ACC112 (cell line): Measurements from ENCODE around the gene EHBP1.
A peak's percentile ranks its signal among the peaks of the same experiment; 100 is the strongest.

Experiments used
- H2AFZ ChIP-seq: fragments of 200-600 bp; sonication (generic); one replicate; pipeline ENCODE4 v1.6.0; 2017; ENCODE audit warnings: antibody characterized with exemption, low read length; ENCODE audit not compliant: unreplicated experiment
- H3K27ac ChIP-seq: fragments of 200-600 bp; sonication (generic); 2 replicates; pipeline ENCODE4 v1.5.1; 2014; ENCODE audit warnings: low read depth, mild to moderate bottlenecking, antibody characterized with exemption, low read length, moderate library complexity
- H3K27me3 ChIP-seq: fragments of 200-600 bp; sonication (generic); 2 replicates; pipeline ENCODE4 v1.6.1; 2014; ENCODE audit warnings: mild to moderate bottlenecking, antibody characterized with exemption, low read length, moderate library complexity, mixed read lengths; ENCODE audit not compliant: insufficient read depth
- H3K36me3 ChIP-seq: fragments of 200-600 bp; sonication (generic); 2 replicates; pipeline ENCODE4 v1.6.1; 2016; ENCODE audit warnings: mild to moderate bottlenecking, antibody characterized with exemption, low read length, moderate library complexity, mixed read lengths; ENCODE audit not compliant: insufficient read depth
- H3K4me1 ChIP-seq: fragments of 200-600 bp; sonication (generic); one replicate; pipeline ENCODE4 v1.6.1; 2016; ENCODE audit warnings: low read length, mixed read lengths; ENCODE audit not compliant: insufficient read depth, unreplicated experiment, control insufficient read depth
- H3K4me3 ChIP-seq: fragments of 200-600 bp; sonication (generic); 2 replicates; pipeline ENCODE4 v1.5.1; 2014; ENCODE audit warnings: mild to moderate bottlenecking, low read depth, low read length
- H3K79me2 ChIP-seq: fragments of 200-600 bp; sonication (generic); one replicate; pipeline ENCODE4 v1.6.0; 2016; ENCODE audit warnings: low read length; ENCODE audit not compliant: control insufficient read depth, unreplicated experiment, insufficient read depth

Gene EHBP1

GRCh38 chr2:62665446-62665845 lies 40.1 kb upstream of the EHBP1 start:
- no peak overlapping the region for H2AFZ ChIP-seq
- H3K79me2 ChIP-seq = no peaks in the 10 kb centered on the region
- H3K4me1 ChIP-seq = peaks cover 49% of the 10 kb centered on the region
- H3K27me3 ChIP-seq = no peaks in the 10 kb centered on the region
- H3K4me3 ChIP-seq = no peak overlapping the region
- no peaks in the 10 kb centered on the region for H3K36me3 ChIP-seq
- H3K27ac ChIP-seq = peak overlapping the region; percentile 61; the same call in 1 of the 2 replicates

GRCh38 chr2:62669180-62669579 lies 36.3 kb upstream of the EHBP1 start:
- Histone ChIP-seq H3K79me2 (no peaks in the 10 kb centered on the region), H3K4me1 (peaks cover 23% of the 10 kb centered on the region), H3K27ac (no peak overlapping the region), H3K36me3 (no peaks in the 10 kb centered on the region), H3K27me3 (no peaks in the 10 kb centered on the region), H2AFZ (no peak overlapping the region), H3K4me3 (no peak overlapping the region)

GRCh38 chr2:62672601-62673000 lies 32.9 kb upstream of the EHBP1 start:
- Histone ChIP-seq H3K27me3 (no peaks in the 10 kb centered on the region), H2AFZ (peak overlapping the region; percentile 53), H3K4me3 (peak overlapping the region; percentile 2; the same call in 1 of the 2 replicates), H3K79me2 (no peaks in the 10 kb centered on the region), H3K36me3 (no peaks in the 10 kb centered on the region), H3K4me1 (peaks cover 11% of the 10 kb centered on the region), H3K27ac (0 out of 2 replicates have a peak overlapping the region, but pooled peaks have one; percentile 0)

- H3K79me2 ChIP-seq = no peaks in the 10 kb centered on the region
- no peaks in the 10 kb centered on the region for H3K36me3 ChIP-seq
- no peak overlapping the region for H2AFZ ChIP-seq
- no peak overlapping the region for H3K27ac ChIP-seq
- H3K4me3 ChIP-seq = no peak overlapping the region
- peaks cover 11% of the 10 kb centered on the region for H3K4me1 ChIP-seq
- no peaks in the 10 kb centered on the region for H3K27me3 ChIP-seq
Measured at GRCh38 chr2:62675062-62675461, 30.5 kb upstream of the EHBP1 start.

- H3K4me1 ChIP-seq = no peaks in the 10 kb centered on the region
- no peaks in the 10 kb centered on the region for H3K27me3 ChIP-seq
- H3K36me3 ChIP-seq = no peaks in the 10 kb centered on the region
- H3K79me2 ChIP-seq = no peaks in the 10 kb centered on the region
- H3K4me3 ChIP-seq = no peak overlapping the region
- H3K27ac ChIP-seq = no peak overlapping the region
- H2AFZ ChIP-seq = no peak overlapping the region
Measured at GRCh38 chr2:62685256-62685655, 20.3 kb upstream of the EHBP1 start.

GRCh38 chr2:62686012-62686685 lies 19.4 kb upstream of the EHBP1 start:
- no peak overlapping the region for H2AFZ ChIP-seq
- no peaks in the 10 kb centered on the region for H3K79me2 ChIP-seq
- H3K36me3 ChIP-seq = no peaks in the 10 kb centered on the region
- no peak overlapping the region for H3K27ac ChIP-seq
- no peaks in the 10 kb centered on the region for H3K27me3 ChIP-seq
- H3K4me1 ChIP-seq = no peaks in the 10 kb centered on the region
- H3K4me3 ChIP-seq = no peak overlapping the region

GRCh38 chr2:62687636-62688035 lies 17.9 kb upstream of the EHBP1 start:
- H3K4me3 ChIP-seq = no peak overlapping the region
- no peak overlapping the region for H2AFZ ChIP-seq
- H3K4me1 ChIP-seq = no peaks in the 10 kb centered on the region
- no peaks in the 10 kb centered on the region for H3K36me3 ChIP-seq
- no peaks in the 10 kb centered on the region for H3K79me2 ChIP-seq
- no peak overlapping the region for H3K27ac ChIP-seq
- no peaks in the 10 kb centered on the region for H3K27me3 ChIP-seq

GRCh38 chr2:62688771-62689170 lies 16.7 kb upstream of the EHBP1 start:
- Histone ChIP-seq H3K27me3 (no peaks in the 10 kb centered on the region), H3K4me3 (no peak overlapping the region), H3K27ac (no peak overlapping the region), H2AFZ (no peak overlapping the region), H3K36me3 (no peaks in the 10 kb centered on the region), H3K79me2 (no peaks in the 10 kb centered on the region), H3K4me1 (no peaks in the 10 kb centered on the region)

GRCh38 chr2:62691186-62691585 lies 14.3 kb upstream of the EHBP1 start:
- Histone ChIP-seq H3K4me3 (no peak overlapping the region), H3K36me3 (no peaks in the 10 kb centered on the region), H3K79me2 (no peaks in the 10 kb centered on the region), H3K27me3 (no peaks in the 10 kb centered on the region), H3K27ac (no peak overlapping the region), H2AFZ (no peak overlapping the region), H3K4me1 (no peaks in the 10 kb centered on the region)

- Histone ChIP-seq H3K4me1 (no peaks in the 10 kb centered on the region), H3K36me3 (no peaks in the 10 kb centered on the region), H3K79me2 (no peaks in the 10 kb centered on the region), H2AFZ (no peak overlapping the region), H3K4me3 (no peak overlapping the region), H3K27ac (no peak overlapping the region), H3K27me3 (no peaks in the 10 kb centered on the region)
Measured at GRCh38 chr2:62692225-62692624, 13.3 kb upstream of the EHBP1 start.

- Histone ChIP-seq H3K36me3 (no peaks in the 10 kb centered on the region), H3K27ac (no peak overlapping the region), H3K79me2 (no peaks in the 10 kb centered on the region), H2AFZ (no peak overlapping the region), H3K4me3 (no peak overlapping the region), H3K4me1 (no peaks in the 10 kb centered on the region), H3K27me3 (no peaks in the 10 kb centered on the region)
Measured at GRCh38 chr2:62698653-62699052, 6.9 kb upstream of the EHBP1 start.
